CD4-positive, alpha-beta memory T cell (primary cell): ENCODE measurements around the gene EXOC6B. TPM values are rescaled to one million over a fixed set of nuclear protein-coding genes. Genes with fewer than 3 reads are reported as not detected.

Experiments
- CTCF ChIA-PET: fragments of 350-600 bp; sonication (Branson Sonifier 250); formaldehyde crosslinking; loops from one replicate; lab custom pipeline; 2021; ENCODE audit warnings: inconsistent platforms; ENCODE audit not compliant: partially characterized antibody; lab: Charles Lee
- POLR2A ChIA-PET: fragments of 350-600 bp; sonication (Branson Sonifier 250); formaldehyde crosslinking; loops from one replicate; lab custom pipeline; 2021; ENCODE audit not compliant: partially characterized antibody; lab: Charles Lee
- DNase-seq, 5 donors: peaks; one replicate each; pipeline versions ENCODE4 v3.0.0 to v3.0.0-alpha.2; 2020 to 2022; ENCODE audit warnings: mixed read lengths in 1 of 5
- H3K27ac ChIP-seq: one replicate; pipeline ENCODE4 v1.7.0; 2013; ENCODE audit warnings: low read depth, low read length
- H3K27me3 ChIP-seq: 2 replicates; pipeline ENCODE4 v1.7.0; 2013; ENCODE audit warnings: mild to moderate bottlenecking, low read length, moderate library complexity; ENCODE audit not compliant: insufficient read depth
- H3K36me3 ChIP-seq: 2 replicates; pipeline ENCODE4 v1.7.0; 2013; ENCODE audit warnings: mild to moderate bottlenecking, low read length, moderate library complexity; ENCODE audit not compliant: insufficient read depth
- H3K4me1 ChIP-seq: 2 replicates; pipeline ENCODE4 v1.7.0; 2013; ENCODE audit warnings: mild to moderate bottlenecking, low read length, moderate library complexity; ENCODE audit not compliant: insufficient read depth
- H3K4me3 ChIP-seq, 2 donors: one replicate each; pipeline ENCODE4 v1.7.0; 2013; ENCODE audit warnings: low read length in 2 of 2, mild to moderate bottlenecking in 1 of 2
- H3K9me3 ChIP-seq, 2 donors: one replicate each; pipeline ENCODE4 v1.7.0; 2013; ENCODE audit warnings: low read length in 2 of 2, control low read depth in 1 of 2; ENCODE audit not compliant: control insufficient read depth in 1 of 2
- H3K27ac Mint-ChIP-seq, 7 donors: one replicate each; pipeline ENCODE4 v1.8.0; 2020 to 2021; ENCODE audit warnings: mixed read lengths in 7 of 7, mild to moderate bottlenecking in 6 of 7, inconsistent platforms in 3 of 7, moderate library complexity in 3 of 7
- H3K27me3 Mint-ChIP-seq, 2 donors: one replicate each; pipeline ENCODE4 v1.8.0; 2020 to 2021; ENCODE audit warnings: mixed read lengths in 2 of 2
- H3K36me3 Mint-ChIP-seq, 2 donors: one replicate each; pipeline ENCODE4 v1.8.0; 2020 to 2021; ENCODE audit warnings: mixed read lengths in 2 of 2, inconsistent platforms in 1 of 2, mild to moderate bottlenecking in 1 of 2
- H3K4me1 Mint-ChIP-seq, 4 donors: one replicate each; pipeline ENCODE4 v1.8.0; 2020 to 2021; ENCODE audit warnings: mixed read lengths in 4 of 4, mild to moderate bottlenecking in 1 of 4
- H3K4me3 Mint-ChIP-seq, 8 donors: one replicate each; pipeline ENCODE4 v1.8.0; 2020 to 2021; ENCODE audit warnings: mixed read lengths in 8 of 8, mild to moderate bottlenecking in 7 of 8, moderate library complexity in 6 of 8, inconsistent platforms in 3 of 8
- H3K9me3 Mint-ChIP-seq, 8 donors: one replicate each; pipeline ENCODE4 v1.8.0; 2020 to 2021; ENCODE audit warnings: mixed read lengths in 8 of 8, mild to moderate bottlenecking in 5 of 8, inconsistent platforms in 3 of 8, moderate library complexity in 1 of 8
- intact Hi-C: fragments of 100-400 bp; cut with micrococcal nuclease; formaldehyde crosslinking; loops from one replicate; pipeline ENCODE4 v1.15.1; 2023
- polyA plus RNA-seq, 2 donors: library from polyadenylated mRNA; unstranded; fragments of 300-500 nt; fragmentation: Illumina TruSeq; gene quantifications; one replicate each; pipeline ENCODE4 v1.2.3, GENCODE V29; 2021
- total RNA-seq, 2 experiments: library from RNA; stranded (reverse); gene quantifications; one replicate each; pipeline ENCODE4 v1.2.3, GENCODE V29; 2021

EXOC6B gene
- 10 to 100 TPM; 17.5 to 19.8 TPM for total RNA-seq
- 1 to 10 TPM; 1.3 to 3.9 TPM for polyA plus RNA-seq

DNA sequence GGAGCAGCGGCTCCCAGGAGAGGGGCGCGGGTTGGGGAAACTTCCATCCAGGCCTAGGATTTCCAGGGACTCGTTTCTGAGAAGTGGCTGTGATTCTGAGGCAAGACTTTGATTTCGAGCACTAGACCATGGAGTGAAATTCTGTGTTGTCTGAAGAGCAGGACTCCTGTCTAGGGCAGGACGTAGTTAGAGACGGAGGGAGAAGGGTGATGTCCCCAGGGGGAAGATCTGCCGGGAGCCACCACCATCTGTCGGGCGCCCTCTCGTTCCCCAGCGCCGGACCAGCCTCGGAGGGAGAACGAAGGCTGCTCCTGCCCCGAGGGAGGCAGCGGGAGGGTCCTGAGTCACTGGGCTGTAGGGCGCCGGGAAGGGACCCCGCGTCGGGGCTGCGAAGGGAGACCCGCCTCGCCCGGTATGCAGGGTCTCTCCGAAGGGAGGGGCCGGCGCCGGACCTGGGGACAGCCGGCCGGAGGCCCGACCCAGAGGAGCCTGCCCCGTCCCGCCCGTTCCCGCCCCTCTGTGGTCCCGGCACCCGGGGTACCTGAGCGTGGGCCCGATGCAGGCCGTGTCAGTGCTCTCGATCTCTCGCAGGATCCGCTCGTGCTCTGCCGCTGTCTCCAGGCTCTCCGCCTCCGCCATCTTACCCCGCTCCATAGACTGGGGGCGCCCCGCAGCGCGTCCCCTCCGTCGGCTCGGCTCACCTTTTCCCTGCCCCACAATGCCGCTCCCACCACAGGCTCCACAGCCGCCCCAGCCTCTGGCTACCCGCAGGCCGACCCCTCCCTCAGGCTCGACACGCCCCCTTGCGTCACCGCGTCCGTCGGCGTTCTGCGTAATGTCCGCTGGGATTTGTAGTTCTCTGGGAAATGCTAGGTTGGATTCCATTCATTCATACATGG, at the start of gene EXOC6B:
EXOC6B (minus strand) TSS at position 777 of the 899 bp plus-strand sequence.
- H3K4me1 ChIP-seq = peaks cover 23% of the 10 kb centered on the region
- H3K27me3 ChIP-seq = no peaks in the 10 kb centered on the region
- peak; percentile 83 to 87 (median 84) for DNase-seq
- H3K9me3 Mint-ChIP-seq = no peaks in the 10 kb centered on the region
- H3K36me3 Mint-ChIP-seq = peaks cover 0 to 5% of the 10 kb centered on the region in 2 donors
- H3K9me3 ChIP-seq = no peaks in the 10 kb centered on the region
- intact Hi-C loops = loop anchor here (2.0 kb wide), 2 partner anchors 35 to 245 kb away; partner anchors contain the start of gene SFXN5
- peaks cover 26 to 38% (median 31%) of the 10 kb centered on the region in 4 donors for H3K4me1 Mint-ChIP-seq
- CTCF ChIA-PET = interaction anchor here (1.7 kb wide), 1 partner anchor 9 kb away, joined by 4 read pairs; no protein-coding TSS in a partner anchor
- peaks cover 0 to 3% of the 10 kb centered on the region in 2 donors for H3K27me3 Mint-ChIP-seq
- peak within 1 kb of the TSS; percentile 56 for H3K27ac ChIP-seq
- POLR2A ChIA-PET = no interaction called here
- peak within 1 kb of the TSS; percentile 77 to 97 (median 96) for H3K27ac Mint-ChIP-seq
- no peaks in the 10 kb centered on the region for H3K36me3 ChIP-seq
- H3K4me3 ChIP-seq = peak within 1 kb of the TSS; percentile 66 to 75
- peak within 1 kb of the TSS; percentile 94 to 99 (median 97) for H3K4me3 Mint-ChIP-seq

DNA sequence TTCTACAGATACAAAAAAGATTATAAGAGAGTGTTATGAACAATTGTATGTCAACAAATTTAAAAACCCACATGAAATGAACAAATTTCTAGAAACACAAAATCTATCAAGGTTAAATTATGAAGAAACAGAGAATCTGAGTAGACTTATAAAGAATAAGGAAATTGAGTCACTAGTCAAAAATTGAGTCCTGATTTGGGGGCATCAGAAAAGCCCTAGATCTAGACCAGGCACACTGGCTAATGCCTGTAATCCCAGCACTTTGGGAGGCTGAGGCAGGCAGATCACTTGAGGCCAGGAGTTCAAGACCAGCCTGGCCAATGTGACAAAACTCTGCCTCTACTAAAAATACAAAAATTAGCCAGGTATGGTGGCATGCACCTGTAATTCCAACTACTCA, 46.0 kb upstream of the EXOC6B start:
- Mint-ChIP-seq H3K4me1 (no peaks in the 10 kb centered on the region), H3K9me3 (peaks cover 0 to 13% (median 5%) of the 10 kb centered on the region in 8 donors), H3K27ac (no peak overlapping the region), H3K36me3 (no peaks in the 10 kb centered on the region), H3K27me3 (peaks cover 12 to 21% of the 10 kb centered on the region in 2 donors), H3K4me3 (no peak overlapping the region)
- no peaks in the 10 kb centered on the region for H3K36me3 ChIP-seq
- no peaks in the 10 kb centered on the region for H3K4me1 ChIP-seq
- ChIA-PET CTCF (interaction anchor here (0.7 to 1.7 kb wide), 3 partner anchors 9 to 12 kb away, joined by 3 to 8 read pairs (median 4); no protein-coding TSS in a partner anchor), POLR2A (no interaction called here)
- intact Hi-C loops = no loop called here
- no peak overlapping the region for H3K4me3 ChIP-seq
- no peak for DNase-seq
- H3K27me3 ChIP-seq = peaks cover 7% of the 10 kb centered on the region
- no peaks in the 10 kb centered on the region for H3K9me3 ChIP-seq
- no peak overlapping the region for H3K27ac ChIP-seq

DNA sequence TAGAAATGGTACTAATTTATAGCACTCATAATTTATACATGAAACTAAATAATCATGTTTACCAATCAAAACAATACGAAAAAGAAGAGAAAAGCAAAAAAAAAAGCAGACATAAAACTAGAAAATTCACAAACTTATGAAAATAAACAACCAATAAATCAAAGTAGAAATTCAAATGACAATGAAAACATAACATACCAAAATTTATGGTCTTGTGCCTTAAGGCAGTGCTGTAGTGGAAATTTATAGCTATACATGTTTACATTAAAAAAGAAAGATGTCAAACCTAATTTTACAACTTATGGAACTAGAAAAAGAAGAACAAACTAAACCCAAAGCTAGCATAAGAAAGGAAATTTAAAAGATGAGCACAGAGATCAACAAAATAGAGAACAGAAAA, 45.2 kb upstream of the EXOC6B start:
- H3K4me1 ChIP-seq = no peaks in the 10 kb centered on the region
- H3K27ac Mint-ChIP-seq = no peak overlapping the region
- H3K9me3 Mint-ChIP-seq = peaks cover 0 to 13% (median 5%) of the 10 kb centered on the region in 8 donors
- no peaks in the 10 kb centered on the region for H3K36me3 ChIP-seq
- H3K27me3 ChIP-seq = peaks cover 7% of the 10 kb centered on the region
- no peak overlapping the region for H3K4me3 ChIP-seq
- H3K4me3 Mint-ChIP-seq = no peak overlapping the region
- CTCF ChIA-PET = interaction anchor here (0.5 to 1.7 kb wide), 6 partner anchors 8 to 1992 kb away, joined by 3 to 8 read pairs (median 3); no protein-coding TSS in a partner anchor
- H3K9me3 ChIP-seq = no peaks in the 10 kb centered on the region
- no peak for DNase-seq
- H3K36me3 Mint-ChIP-seq = no peaks in the 10 kb centered on the region
- H3K27me3 Mint-ChIP-seq = peaks cover 18 to 21% of the 10 kb centered on the region in 2 donors
- no peaks in the 10 kb centered on the region for H3K4me1 Mint-ChIP-seq
- POLR2A ChIA-PET = no interaction called here
- H3K27ac ChIP-seq = no peak overlapping the region
- intact Hi-C loops = no loop called here

DNA sequence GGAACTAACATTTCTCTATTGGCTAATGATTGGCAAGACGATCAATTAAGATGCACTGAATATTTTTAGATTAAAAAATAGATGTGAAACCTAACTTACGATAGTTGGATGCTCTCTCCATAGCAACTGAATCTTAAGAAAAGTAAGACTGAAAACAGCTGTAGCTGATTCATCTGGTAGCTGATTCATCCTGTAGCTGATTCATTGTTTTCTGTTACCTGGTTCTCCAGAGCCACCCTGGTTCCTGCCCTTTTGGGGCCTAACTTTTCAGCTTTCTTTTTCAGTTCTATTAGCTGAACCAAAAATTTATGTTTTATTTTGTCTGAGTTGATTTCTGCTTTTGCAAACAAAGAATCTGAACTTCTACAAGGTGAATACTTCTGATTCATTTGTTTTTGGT, 38.7 kb upstream of the EXOC6B start:
- H3K27ac Mint-ChIP-seq = no peak overlapping the region

DNA sequence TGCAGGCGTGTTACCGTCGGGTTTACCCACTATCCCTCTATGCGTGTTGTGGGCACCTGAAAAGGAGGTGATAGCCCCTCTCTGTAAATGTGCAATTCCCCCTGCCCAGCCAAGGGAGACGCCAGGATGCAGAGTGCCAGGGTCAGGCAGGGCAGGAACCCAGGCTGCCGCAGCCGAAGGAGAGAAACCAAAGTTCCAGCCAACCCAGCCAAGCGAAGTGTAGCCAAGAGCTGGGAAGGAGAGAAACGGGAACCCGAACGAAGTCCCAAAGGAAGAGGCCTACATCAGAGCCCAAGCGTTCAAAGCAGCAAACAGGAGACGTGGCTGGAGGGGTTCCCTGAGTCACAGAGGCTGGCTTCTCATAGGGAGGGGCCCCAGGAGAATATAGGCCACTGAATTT, 37.2 kb upstream of the EXOC6B start:
- Histone ChIP-seq H3K4me1 (peaks cover 8% of the 10 kb centered on the region), H3K27ac (no peak overlapping the region), H3K4me3 (no peak overlapping the region), H3K36me3 (no peaks in the 10 kb centered on the region), H3K9me3 (no peaks in the 10 kb centered on the region), H3K27me3 (peaks cover 12% of the 10 kb centered on the region)
- Mint-ChIP-seq H3K9me3 (no peaks in the 10 kb centered on the region), H3K4me1 (peaks cover 5 to 9% (median 8%) of the 10 kb centered on the region in 4 donors), H3K36me3 (no peaks in the 10 kb centered on the region), H3K4me3 (peak overlapping the region in 3 of 8 donors; percentile 22 to 85 (median 70)), H3K27ac (no peak overlapping the region), H3K27me3 (peaks cover 21 to 38% of the 10 kb centered on the region in 2 donors)
- no peak for DNase-seq
- ChIA-PET POLR2A (no interaction called here), CTCF (interaction anchor here (0.6 to 5.7 kb wide), 19 partner anchors 8 to 314 kb away, joined by 3 to 65 read pairs (median 5); partner anchors contain the start of gene SPR)
- intact Hi-C loops = no loop called here

More for the DNA sequence above, 38.7 kb upstream of the EXOC6B start:
- POLR2A ChIA-PET = no interaction called here
- Mint-ChIP-seq H3K36me3 (no peaks in the 10 kb centered on the region), H3K9me3 (no peaks in the 10 kb centered on the region), H3K4me3 (no peak overlapping the region), H3K27me3 (peaks cover 22 to 42% of the 10 kb centered on the region in 2 donors), H3K4me1 (peaks cover 5 to 9% (median 8%) of the 10 kb centered on the region in 4 donors)
- no peak overlapping the region for H3K27ac ChIP-seq
- H3K27me3 ChIP-seq = peaks cover 12% of the 10 kb centered on the region
- intact Hi-C loops = no loop called here
- DNase-seq = no peak
- H3K9me3 ChIP-seq = no peaks in the 10 kb centered on the region
- CTCF ChIA-PET = interaction anchor here (0.7 to 2.4 kb wide), 17 partner anchors 10 to 1283 kb away, joined by 3 to 11 read pairs (median 4); partner anchors contain the start of gene SPR
- H3K36me3 ChIP-seq = no peaks in the 10 kb centered on the region
- H3K4me3 ChIP-seq = no peak overlapping the region
- peaks cover 8% of the 10 kb centered on the region for H3K4me1 ChIP-seq

DNA sequence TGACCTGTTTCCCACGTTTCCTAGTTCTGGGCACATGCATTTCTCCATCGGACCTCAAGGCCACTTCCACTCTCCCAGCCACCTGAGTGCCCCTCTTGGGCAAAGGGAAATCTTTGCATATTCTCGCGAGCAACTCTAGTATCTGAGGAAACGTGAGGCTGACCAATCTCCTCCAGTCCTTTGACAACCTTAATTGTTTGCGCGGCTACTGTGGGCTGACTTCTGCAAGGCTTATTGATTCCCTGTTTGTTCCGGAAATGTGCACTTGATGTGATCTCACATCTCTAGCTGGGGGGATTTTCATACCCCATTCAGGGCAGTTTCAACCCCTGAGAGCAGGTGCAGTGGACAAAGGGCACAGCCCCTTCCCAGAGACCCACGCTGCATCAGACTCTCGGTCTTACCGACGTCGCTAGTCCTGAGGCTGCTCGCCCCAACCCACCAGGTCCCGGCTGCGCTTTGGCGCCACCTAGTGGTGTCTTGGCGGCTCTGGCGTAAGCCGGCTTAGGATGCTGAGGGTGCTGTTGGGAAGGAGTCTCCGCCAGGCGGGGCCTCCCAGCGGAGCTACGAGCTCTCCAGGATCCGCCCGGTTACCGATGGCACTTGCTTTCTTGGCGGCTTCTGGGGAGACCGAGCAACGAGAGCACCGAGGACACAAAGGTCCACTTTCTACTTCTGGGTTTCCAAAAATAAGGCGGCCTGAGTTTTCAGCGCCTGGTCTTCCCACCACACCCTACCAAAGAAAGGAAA, 36.6 kb upstream of the EXOC6B start:
- intact Hi-C loops = no loop called here
- ChIA-PET POLR2A (no interaction called here), CTCF (interaction anchor here (0.6 to 5.7 kb wide), 25 partner anchors 9 to 315 kb away, joined by 3 to 65 read pairs (median 4); partner anchors contain the start of gene SPR)
- H3K27me3 ChIP-seq = peaks cover 12% of the 10 kb centered on the region
- peak overlapping the region in 7 of 8 donors; percentile 37 to 85 (median 61) for H3K4me3 Mint-ChIP-seq
- H3K4me1 ChIP-seq = peaks cover 8% of the 10 kb centered on the region
- H3K4me3 ChIP-seq = peak overlapping the region in 1 of 2 donors; percentile 36
- H3K27me3 Mint-ChIP-seq = peaks cover 24 to 42% of the 10 kb centered on the region in 2 donors
- no peaks in the 10 kb centered on the region for H3K9me3 Mint-ChIP-seq
- no peaks in the 10 kb centered on the region for H3K9me3 ChIP-seq
- DNase-seq = peak; percentile 79 to 83 (median 80)
- no peak overlapping the region for H3K27ac Mint-ChIP-seq
- H3K36me3 Mint-ChIP-seq = no peaks in the 10 kb centered on the region
- H3K27ac ChIP-seq = no peak overlapping the region
- no peaks in the 10 kb centered on the region for H3K36me3 ChIP-seq
- H3K4me1 Mint-ChIP-seq = peaks cover 5 to 9% (median 8%) of the 10 kb centered on the region in 4 donors
